Measurements from ENCODE around the gene CCDC172.
"Not testable (repeated sequence)": the region's sequence is repeated elsewhere in the genome, so short reads cannot be mapped to it uniquely, and the experiment has no call there.

Gene CCDC172

DNA sequence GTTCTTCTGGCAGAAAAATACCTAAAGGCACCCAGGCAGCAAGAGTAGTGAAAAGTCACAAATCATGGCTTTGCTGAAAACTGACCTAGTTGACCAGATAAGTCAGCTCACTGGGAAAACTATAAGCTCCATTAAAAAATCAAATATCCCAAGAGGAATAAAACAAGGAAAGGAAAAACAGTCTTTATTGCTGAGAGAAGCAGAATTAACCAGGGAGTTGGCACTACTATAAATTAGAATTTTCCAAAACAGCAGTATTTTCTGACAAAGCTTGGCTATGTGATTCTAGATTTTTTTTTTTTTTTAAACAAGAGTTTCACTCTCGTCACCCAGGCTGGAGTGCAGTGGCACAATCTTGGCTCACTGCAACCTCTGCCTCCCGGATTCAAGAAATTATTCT, 12.6 kb downstream of the CCDC172 start:
- no peak for DNase-seq (ENCODE audit: low spot score)

DNA sequence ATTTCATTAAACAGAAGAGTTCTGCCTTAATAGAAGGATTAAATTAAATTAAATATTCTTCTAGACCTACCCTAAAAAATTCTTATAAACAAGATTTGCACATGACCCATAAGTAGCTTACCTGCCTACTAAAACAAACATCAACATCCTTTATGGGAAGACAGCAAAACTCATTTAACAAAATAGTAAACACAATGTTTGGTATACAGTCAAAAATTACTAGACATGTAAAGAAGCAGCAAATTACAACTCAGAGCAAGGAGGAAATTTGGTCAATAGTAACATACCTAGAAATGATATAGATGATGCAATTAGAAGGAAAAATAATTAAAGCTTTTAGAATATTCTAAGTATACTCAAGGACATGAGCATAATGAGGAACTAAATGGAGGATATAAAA, 27.9 kb downstream of the CCDC172 start:
- no peak for DNase-seq (ENCODE audit: low spot score)

DNA sequence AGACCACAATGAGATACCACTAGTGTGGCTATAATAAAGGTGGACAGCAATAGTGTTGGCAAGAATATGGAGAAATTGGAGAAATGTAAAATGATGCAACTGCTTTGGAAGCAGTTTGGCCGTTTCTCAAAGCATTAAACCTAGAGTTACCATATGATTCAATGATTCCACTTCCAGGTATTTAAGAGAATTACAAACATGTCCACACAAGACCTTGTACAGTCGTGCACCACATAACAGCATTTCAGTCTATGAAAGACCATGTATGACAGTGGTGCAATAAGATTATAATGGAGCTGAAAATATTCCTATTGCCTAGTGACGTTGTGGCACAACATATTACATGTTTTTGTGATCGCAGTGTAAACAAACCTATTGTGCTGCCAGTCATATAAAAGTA, 29.6 kb downstream of the CCDC172 start:
- no peak for DNase-seq (ENCODE audit: low spot score)

DNA sequence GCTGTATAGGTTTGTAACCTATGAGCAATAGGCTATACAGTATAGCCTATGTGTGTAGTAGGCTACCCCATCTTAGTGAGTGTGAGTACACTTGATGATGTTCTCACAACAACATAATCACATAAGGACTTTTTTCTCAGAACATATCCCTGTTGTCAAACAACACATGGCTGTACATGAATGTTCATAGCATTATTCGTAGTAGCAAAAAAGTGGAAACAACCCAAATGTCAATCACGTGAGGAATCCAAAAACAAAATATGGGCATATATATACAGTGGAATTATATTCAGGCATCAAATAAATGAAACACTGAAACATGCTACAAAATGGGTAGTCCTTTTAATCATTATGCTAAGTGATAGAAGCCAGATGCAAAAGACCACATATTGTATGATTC, 31.1 kb downstream of the CCDC172 start:
- no peak for DNase-seq (ENCODE audit: low spot score)

DNA sequence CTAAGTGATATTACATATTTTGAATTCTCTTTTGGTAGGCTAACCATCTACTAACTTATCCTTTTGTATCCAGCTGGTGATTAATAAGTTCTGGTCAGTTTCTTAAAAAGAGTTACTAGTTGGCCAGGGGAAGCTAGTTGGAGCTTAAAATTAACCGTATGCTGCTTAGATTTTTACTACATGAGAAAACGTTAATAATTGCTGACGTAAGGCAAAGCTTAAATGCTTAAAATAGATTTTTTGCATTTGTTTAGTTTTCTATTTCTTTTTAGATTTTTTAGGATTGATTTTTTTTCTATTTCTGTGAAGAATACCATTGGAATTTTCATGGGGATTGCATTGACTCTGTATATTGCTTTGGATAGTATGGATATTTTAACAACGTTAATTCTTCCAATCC, 32.6 kb downstream of the CCDC172 start:
- DNase-seq (ENCODE audit: low spot score): no peak

DNA sequence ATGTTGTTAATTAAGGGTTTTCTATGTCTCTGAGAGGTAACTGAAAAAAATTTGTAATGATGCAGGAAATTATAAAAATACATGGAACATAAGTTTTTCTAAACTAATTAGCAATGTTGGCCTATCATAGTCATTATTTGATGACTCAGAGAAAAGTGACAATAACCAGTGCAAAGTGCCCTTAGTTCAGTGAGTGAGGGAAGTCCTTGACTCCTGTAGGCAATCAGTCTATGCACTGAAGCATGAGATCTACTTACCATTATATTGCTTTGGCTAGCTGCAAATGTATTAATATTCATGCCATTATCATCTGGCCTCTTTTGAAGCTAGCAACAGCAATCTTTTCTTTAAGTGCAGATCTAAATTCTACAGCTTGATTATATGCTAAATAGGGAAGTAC, 40.6 kb downstream of the CCDC172 start:
- DNase-seq (ENCODE audit: low spot score): no peak

DNA sequence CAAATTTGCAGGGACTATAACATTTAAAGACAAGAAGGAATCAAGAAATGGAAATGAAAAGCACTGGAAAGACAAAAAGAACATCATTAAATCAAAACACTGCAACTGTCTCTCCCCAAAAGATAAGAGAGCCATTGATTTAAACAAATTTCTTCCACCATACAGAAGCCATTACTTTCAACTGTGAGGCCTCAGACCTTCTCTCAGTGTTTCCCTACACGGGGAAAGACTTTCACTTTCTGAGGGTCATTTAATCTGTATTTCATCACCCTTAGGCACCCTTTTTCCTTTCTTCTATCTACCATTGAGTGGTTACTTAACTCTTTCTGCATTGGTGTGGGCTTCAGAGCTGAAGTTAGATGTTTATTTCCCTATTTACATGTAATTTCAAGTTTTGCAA, 47.5 kb downstream of the CCDC172 start:
- DNase-seq (ENCODE audit: low spot score): no peak

DNA sequence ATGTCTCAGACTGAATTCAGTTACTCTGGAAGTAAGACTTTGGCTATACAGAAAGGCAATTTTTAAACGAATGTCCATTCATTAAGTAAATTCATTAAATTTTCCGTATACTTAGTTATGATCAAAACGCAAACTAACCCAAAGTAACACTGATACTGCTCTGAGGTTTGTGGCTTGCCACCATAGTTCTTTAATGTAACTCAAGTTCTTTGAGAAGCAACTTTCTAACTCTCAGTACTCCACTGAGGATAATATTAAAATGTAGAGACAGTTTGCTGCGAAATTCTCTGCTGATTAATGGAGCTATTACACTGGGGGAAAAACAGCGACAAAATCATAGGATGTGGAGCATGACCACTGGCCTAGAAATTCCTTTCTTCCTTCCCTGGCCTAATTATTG, 58.0 kb downstream of the CCDC172 start:
- DNase-seq (ENCODE audit: low spot score): no peak

DNA sequence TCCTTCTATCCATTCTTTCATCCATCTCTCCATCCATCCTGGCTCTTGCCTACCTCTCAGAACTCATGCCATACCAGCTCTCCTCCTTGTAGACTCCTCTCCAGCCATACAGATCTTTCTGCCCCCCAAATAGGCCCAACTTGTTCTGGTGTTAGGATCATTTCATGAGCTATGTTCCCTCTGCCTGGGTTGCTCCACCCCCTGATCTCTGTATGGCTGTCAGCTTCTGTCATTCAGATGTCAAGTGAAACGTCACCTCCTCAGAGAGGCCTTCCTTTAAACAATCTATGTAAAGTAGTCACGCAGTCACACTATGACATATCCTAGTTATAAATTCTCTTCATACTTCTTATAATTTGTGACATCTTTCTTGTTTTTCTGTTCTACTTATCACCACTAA, 61.1 kb downstream of the CCDC172 start:
- DNase-seq (ENCODE audit: low spot score): no peak

DNA sequence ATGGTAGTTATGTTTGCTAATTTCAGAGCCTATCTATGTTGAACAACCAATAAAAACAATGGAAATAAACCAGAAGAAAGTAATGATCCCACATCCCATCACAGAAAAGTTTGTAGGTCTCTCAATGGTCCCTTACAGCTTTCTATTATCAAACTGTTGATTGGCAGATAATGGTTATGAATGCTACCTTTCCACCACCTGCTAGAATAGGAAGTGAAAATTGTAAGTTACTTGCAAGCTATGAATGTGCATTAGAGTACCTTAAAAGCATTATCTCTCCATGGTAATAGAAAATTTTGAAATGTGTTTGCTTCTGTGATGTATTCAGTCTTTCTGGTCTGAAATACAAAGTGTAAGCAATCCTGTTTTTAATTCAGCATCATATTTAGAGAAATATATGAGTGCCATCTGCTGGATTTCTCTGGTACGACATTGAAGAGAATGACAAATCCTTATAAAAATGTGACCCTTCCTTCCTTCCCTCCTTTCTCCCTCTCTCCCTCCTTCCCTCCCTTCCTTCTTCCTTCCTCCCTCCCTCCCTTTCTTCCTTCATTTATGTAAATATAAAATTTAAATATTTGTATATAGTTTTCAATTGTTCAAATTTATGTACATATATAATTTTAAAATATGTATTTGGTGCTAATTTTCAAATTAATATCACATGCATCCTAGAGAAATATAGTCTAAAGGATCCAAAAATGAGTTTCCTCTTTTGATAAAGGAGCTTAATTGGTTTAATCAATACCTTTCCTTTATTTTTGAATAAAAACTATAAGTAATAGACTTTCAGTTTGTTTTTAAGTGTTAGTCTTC, 62.0 kb downstream of the CCDC172 start:
- DNase-seq (ENCODE audit: low spot score): peak; percentile 61

DNA sequence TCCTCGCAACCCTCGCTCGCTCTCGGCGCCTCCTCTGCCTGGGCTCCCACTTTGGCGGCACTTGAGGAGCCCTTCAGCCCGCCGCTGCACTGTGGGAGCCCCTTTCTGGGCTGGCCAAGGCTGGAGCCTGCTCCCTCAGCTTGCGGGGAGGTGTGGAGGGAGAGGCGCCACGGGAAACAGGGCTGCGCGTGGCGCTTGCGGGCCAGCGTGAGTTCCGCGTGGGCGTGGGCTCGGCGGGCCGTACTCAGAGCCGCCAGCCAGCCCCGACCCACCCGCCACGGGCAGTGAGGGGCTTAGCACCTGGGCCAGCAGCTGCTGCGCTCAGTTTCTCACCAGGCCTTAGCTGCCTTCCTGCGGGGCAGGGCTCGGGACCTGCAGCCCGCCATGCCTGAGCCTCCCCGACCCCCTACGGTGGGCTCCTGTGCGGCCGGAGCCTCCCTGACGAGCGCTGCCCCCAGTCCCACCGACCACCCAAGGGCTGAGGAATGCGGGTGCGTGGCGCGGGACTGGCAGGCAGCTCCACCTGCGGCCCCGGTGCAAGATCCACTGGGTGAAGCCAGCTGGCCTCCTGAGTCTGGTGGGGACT, 69.1 kb downstream of the CCDC172 start:
- not testable (repeated sequence) for DNase-seq (ENCODE audit: low spot score)

DNA sequence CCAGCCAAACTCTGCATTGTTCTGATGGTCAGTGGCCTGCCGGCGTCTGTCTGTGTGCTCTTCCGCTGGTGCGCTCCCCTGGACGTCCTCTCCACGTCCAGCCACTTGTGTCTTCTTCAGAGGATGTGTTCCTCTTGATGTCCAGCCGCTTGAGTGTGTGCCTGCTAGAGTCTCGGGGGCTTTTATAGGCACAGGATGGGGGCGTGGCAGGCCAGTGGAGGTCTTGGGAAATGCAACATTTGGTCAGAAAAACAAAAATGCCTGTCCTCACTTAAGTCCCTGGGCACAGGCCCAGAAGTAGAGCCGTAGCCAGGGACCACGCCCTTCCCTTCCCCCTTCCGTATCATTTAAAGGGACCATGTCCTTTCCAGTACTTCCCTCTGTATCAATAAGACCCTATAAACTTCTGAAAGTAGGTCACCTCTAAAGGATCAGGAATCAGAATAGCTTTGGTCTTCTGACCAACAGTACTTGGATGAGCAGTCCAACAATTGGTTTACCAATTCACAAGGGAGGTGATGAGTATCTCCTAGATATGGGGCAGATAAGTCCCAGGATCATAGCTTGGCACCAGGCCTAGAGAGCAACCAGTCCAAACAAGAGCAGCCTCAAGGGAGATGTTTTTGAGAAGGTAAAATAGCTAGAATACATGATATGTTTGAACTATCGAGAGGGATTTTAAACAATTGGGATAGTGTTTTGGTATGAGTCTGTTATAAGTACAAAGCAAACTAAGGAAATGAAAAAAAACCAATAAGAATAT, 71.2 kb downstream of the CCDC172 start:
- DNase-seq (ENCODE audit: low spot score): no peak

DNA sequence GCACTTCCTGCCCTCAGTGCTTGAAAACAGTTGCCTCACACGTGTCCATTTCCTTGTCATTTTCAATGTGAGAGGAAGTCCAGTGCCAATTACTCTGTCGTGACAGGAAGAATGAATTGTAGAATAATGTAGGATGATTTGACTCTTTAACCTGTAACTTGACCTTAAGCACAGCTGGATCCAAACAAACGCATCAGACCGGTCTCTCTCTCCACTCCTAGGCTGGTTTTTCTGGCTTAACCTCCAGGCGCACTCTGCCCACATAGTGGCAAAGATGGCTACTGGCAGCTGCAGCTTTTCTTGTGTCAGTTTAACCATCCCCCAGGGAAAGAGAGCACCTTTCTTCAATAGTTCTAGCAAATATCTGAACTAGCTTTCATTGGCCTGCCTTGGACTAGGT, 74.0 kb downstream of the CCDC172 start:
- no peak for DNase-seq (ENCODE audit: low spot score)

DNA sequence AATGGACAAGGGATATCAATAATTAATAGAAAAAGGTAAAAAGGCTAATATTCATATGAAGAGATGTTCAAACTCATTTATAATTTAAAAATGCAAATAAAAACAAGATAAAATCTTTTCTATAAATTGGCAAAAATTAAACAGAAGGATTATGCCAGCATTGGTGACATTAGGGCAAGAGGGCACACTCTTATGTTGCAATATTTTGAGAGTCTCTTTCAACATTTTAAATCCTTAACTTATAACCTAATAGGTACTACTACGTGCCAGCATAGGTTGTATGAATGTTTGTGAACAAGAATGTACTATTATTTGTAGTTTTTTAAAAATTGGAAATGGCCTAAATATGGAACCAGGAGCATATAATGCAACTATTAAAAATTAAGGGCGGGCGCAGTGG, 78.6 kb downstream of the CCDC172 start:
- no peak for DNase-seq (ENCODE audit: low spot score)

DNA sequence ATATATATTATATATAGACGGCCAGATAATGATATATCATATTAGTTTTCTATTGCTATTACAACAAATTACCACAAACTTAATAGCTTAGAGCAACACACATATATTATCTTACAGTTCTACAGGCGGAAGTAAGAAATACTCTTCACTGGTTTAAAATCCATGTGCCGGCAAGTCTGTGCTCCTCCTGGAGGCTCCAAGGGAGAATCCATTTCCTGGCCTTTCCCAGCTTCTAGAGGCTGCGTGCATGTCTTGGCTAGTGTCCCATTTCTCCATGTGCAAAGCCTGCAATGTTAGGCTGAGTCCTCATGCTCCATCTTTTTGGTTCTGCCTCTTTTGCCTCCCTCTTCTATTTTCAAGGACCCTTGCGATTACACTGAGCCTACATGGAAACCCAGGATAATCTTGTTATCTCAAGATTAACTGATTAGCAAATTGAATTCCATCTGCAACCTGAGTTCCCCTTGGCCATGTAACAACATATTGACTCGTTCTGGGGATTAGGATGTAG, 79.5 kb downstream of the CCDC172 start:
- no peak for DNase-seq (ENCODE audit: low spot score)

DNA sequence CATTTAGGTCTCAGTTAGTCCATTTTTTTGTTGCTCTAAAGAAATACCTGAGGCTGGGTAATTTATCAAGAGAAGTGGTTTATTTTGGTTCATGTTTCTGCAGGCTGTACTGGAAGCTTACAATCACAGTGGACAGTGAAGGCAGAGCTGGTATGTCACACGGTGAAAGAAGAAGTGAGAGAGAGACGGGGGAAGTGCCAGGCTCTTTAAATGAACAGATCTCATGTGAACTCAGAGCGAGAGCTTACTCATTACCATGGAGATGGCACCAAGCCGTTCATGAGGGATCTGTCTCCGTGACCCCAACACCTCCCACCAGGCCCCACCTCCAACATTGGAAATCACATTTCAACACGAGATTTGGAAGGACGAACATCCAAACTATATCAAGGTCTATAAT, 84.5 kb downstream of the CCDC172 start:
- DNase-seq (ENCODE audit: low spot score): peak; percentile 27

DNA sequence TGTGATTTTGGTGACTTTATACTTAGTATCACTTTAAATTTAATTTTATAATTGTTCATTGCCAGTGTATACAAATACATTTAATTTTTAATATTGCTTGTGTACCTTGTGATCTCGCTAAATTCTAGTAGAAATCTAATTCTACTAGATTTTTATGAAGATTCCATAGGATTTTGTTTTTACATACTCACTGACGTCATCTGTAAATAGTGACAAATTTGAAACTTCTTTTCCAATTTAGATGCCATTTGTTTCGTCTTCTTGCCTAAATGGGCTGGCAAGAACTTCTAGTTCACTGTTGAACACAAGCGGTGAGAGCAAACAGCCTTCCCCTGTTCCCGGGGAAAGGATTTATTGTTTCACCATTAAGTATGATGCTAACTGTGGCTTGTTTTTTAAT, 86.1 kb downstream of the CCDC172 start:
- no peak for DNase-seq (ENCODE audit: low spot score)

DNA sequence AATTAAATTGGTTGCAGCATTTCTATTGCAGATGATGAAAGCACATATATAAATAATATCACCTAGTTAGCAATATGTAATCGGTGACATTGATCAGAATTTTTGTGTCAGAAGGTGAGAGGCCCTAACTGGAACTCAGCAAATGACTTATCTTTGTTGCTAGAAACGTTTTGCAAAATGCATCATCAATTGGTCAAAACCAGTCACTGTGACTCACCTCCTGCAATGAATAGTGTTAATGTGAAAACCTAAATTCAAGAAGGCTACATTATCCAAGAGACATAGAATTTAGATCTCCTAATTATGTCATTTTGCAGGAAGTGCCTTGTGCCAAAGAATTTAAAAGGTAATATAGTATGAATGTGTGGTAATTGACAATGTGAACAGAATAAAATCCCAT, 93.6 kb downstream of the CCDC172 start:
- DNase-seq (ENCODE audit: low spot score): no peak

DNA sequence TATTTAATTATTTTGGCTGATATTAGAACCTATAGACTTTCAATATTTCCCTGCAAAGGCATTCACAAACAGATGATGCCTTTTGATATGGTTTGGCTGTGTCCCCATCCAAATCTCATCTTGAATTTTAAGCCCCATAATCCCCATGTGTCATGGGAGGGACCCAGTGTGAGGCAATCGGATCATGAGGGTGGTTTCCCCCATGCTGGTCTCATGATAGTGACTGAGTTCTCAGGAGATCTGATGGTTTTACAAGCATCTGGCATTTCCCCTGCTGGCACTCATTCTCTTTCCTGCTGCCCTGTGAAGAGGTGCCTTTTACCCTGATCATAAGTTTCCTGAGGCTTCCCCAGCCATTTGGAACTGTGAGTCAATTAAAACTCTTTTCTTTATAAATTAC, 94.1 kb downstream of the CCDC172 start:
- DNase-seq (ENCODE audit: low spot score): no peak

DNA sequence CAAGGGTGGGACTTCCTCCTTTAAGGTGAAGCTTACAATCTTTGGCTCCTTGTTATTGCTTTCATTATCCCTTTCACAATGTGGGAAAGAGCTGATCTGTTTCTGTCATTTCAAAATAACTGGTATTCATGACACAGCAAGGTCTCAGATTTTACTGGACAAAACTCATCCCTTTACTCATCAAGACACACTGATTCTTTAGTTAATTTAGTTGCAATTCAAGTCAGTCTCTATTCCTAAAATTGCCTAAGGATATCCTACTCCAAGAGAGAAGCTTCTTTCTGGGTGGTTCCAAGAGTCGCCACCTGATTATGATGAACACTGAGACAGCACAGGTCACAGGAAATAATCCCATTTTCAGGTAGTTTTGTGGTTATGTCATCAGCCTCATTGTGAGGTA, 97.6 kb downstream of the CCDC172 start:
- DNase-seq (ENCODE audit: low spot score): no peak

DNA sequence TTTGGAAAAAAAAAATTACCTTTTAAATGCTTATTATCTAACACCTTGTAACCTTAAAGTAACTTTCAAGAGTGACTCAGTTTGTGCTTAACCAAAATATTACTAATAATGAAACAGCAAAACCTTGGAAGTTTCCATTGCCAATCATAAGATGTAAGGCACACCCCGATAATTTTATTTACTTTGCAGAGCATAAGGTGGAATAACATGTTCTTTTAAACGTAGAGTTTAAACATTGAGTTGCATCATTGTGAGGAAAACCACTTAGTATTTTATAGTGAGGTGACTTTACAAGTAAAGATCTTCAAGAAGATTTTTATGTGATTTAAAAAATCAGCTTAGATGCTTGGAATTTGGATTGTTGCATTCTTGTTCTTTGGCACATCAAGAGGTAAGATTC, 103.4 kb downstream of the CCDC172 start, which contains the start of gene PNLIPRP3:
Gene PNLIPRP3, plus strand, starts transcription at position 177 of the 400 bp plus-strand sequence. Its CDS starts 166 bp downstream, at position 343.
- DNase-seq (ENCODE audit: low spot score): no peak

DNA sequence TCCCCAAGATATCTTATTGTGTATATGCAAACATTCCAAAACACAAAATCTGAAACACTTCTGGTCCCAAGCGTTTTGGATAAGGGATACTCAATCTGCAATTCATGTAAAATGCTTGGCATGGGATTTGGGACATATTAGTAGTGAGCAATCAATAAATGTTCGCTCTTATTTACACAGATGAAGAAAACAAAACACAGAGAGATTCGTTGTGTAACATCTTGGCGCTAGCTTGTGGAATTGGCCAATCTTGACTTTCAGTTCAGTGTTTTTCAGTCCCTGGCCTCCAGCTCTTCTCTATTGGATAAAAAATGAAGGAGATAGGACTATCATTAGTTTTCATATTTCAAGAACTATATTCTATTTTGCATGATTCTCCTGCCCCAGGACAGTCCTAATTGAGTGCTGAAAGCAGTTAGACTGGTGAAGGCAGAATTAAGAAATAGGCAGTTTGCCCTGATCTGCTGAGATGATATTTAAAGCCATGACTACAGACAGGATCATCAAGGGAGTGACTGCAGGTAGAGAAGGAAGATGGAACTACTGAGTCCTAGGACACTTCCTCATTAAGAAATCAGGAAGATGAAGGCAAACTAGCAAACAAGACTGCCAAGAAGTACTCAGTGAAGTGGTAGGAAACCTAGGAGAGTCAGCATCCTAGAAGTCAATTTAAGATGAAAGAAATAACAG, 105.2 kb downstream of the CCDC172 start:
- no peak for DNase-seq (ENCODE audit: low spot score)
